Activated T-cell treated with anti-CD3 and anti-CD28 coated beads, Interleukin-2, amount 50 U/mL, for 4 hours (primary cell): ENCODE measurements around the gene MOGAT2. TPM values are rescaled to one million over a fixed set of nuclear protein-coding genes. Genes with fewer than 3 reads are reported as not detected.

Experiments
- ATAC-seq, 2 donors: fragments of 200-7000 bp; cut with Tn5 transposase; one replicate each; pipeline ENCODE4 v1.10.0; 2021
- DNase-seq: peaks from one replicate; pipeline ENCODE4 v3.0.0-alpha.2; 2020
- H3K27me3 Mint-ChIP-seq: one replicate; pipeline ENCODE4 v1.8.0; 2021; ENCODE audit warnings: low read depth, mixed read lengths
- H3K36me3 Mint-ChIP-seq: one replicate; pipeline ENCODE4 v1.8.0; 2022; ENCODE audit warnings: mixed read lengths; ENCODE audit not compliant: insufficient read depth
- H3K4me1 Mint-ChIP-seq: one replicate; pipeline ENCODE4 v1.8.0; 2021; ENCODE audit warnings: low read depth, mixed read lengths
- H3K4me3 Mint-ChIP-seq: one replicate; pipeline ENCODE4 v1.8.0; 2021; ENCODE audit warnings: mild to moderate bottlenecking, moderate library complexity, mixed read lengths
- H3K9me3 Mint-ChIP-seq: one replicate; pipeline ENCODE4 v1.8.0; 2021; ENCODE audit warnings: mixed read lengths
- total RNA-seq, 3 donors: library from RNA; stranded (reverse); gene quantifications; one replicate each; pipeline ENCODE4 v1.2.1, GENCODE V29; 2021

The MOGAT2 gene
- total RNA-seq, 3 donors from 2014 or later: 0.13 TPM; not detected in 2

GRCh38 chr11:75773595-75774353 is 56.1 kb downstream of the MOGAT2 start:
- Mint-ChIP-seq H3K9me3 (no peaks in the 10 kb centered on the region), H3K27me3 (peaks cover 11% of the 10 kb centered on the region), H3K36me3 (no peaks in the 10 kb centered on the region), H3K4me3 (no peak overlapping the region), H3K4me1 (peaks cover 24% of the 10 kb centered on the region)
- DNase-seq (no peak), ATAC-seq (peak in 1 of 2 donors; percentile 36)

GRCh38 chr11:75775056-75775455 is 57.4 kb downstream of the MOGAT2 start:
- Mint-ChIP-seq H3K9me3 (no peaks in the 10 kb centered on the region), H3K27me3 (peaks cover 3% of the 10 kb centered on the region), H3K36me3 (no peaks in the 10 kb centered on the region), H3K4me3 (no peak overlapping the region), H3K4me1 (peaks cover 16% of the 10 kb centered on the region)
- ATAC-seq (no peak), DNase-seq (no peak)

GRCh38 chr11:75776546-75776945 is 58.9 kb downstream of the MOGAT2 start:
- no peaks in the 10 kb centered on the region for H3K36me3 Mint-ChIP-seq
- ATAC-seq (no peak), DNase-seq (no peak)
- H3K27me3 Mint-ChIP-seq: no peaks in the 10 kb centered on the region
- H3K4me1 Mint-ChIP-seq: peaks cover 16% of the 10 kb centered on the region
- H3K4me3 Mint-ChIP-seq: no peak overlapping the region
- no peaks in the 10 kb centered on the region for H3K9me3 Mint-ChIP-seq

- H3K9me3 Mint-ChIP-seq: no peaks in the 10 kb centered on the region
- peaks cover 16% of the 10 kb centered on the region for H3K4me1 Mint-ChIP-seq
- ATAC-seq (peak in 1 of 2 donors; percentile 11), DNase-seq (no peak)
- H3K27me3 Mint-ChIP-seq: no peaks in the 10 kb centered on the region
- H3K4me3 Mint-ChIP-seq: no peak overlapping the region
- no peaks in the 10 kb centered on the region for H3K36me3 Mint-ChIP-seq
Measured at GRCh38 chr11:75777461-75778110, 59.9 kb downstream of the MOGAT2 start.

- peaks cover 11% of the 10 kb centered on the region for H3K4me1 Mint-ChIP-seq
- no peaks in the 10 kb centered on the region for H3K27me3 Mint-ChIP-seq
- H3K9me3 Mint-ChIP-seq: no peaks in the 10 kb centered on the region
- DNase-seq: no peak
- H3K4me3 Mint-ChIP-seq: no peak overlapping the region
- ATAC-seq: no peak
- H3K36me3 Mint-ChIP-seq: no peaks in the 10 kb centered on the region
Measured at GRCh38 chr11:75778962-75779361, 61.3 kb downstream of the MOGAT2 start.

GRCh38 chr11:75779960-75780359 is 62.3 kb downstream of the MOGAT2 start:
- Mint-ChIP-seq H3K27me3 (no peaks in the 10 kb centered on the region), H3K4me1 (peaks cover 11% of the 10 kb centered on the region), H3K4me3 (no peak overlapping the region), H3K9me3 (no peaks in the 10 kb centered on the region), H3K36me3 (no peaks in the 10 kb centered on the region)
- no peak for DNase-seq
- peak in 1 of 2 donors; percentile 14 for ATAC-seq

- Mint-ChIP-seq H3K36me3 (no peaks in the 10 kb centered on the region), H3K9me3 (no peaks in the 10 kb centered on the region), H3K4me1 (peaks cover 11% of the 10 kb centered on the region), H3K27me3 (no peaks in the 10 kb centered on the region), H3K4me3 (no peak overlapping the region)
- DNase-seq: no peak
- ATAC-seq: no peak
Measured at GRCh38 chr11:75780888-75781287, 63.2 kb downstream of the MOGAT2 start.

- Mint-ChIP-seq H3K27me3 (no peaks in the 10 kb centered on the region), H3K36me3 (no peaks in the 10 kb centered on the region), H3K9me3 (no peaks in the 10 kb centered on the region), H3K4me3 (no peak overlapping the region), H3K4me1 (peaks cover 11% of the 10 kb centered on the region)
- ATAC-seq (no peak), DNase-seq (no peak)
Measured at GRCh38 chr11:75781296-75781695, 63.7 kb downstream of the MOGAT2 start.

- Mint-ChIP-seq H3K4me1 (peaks cover 10% of the 10 kb centered on the region), H3K36me3 (no peaks in the 10 kb centered on the region), H3K9me3 (no peaks in the 10 kb centered on the region), H3K27me3 (no peaks in the 10 kb centered on the region), H3K4me3 (no peak overlapping the region)
- no peak for ATAC-seq
- DNase-seq: no peak
Measured at GRCh38 chr11:75781831-75782230, 64.2 kb downstream of the MOGAT2 start.

Other genes starting within 250 kb of the MOGAT2 start
- gene GDPD5, start 191.9 kb upstream of the MOGAT2 start, total RNA-seq: 10 to 100 TPM in 1 of 3 donors, 1 to 10 TPM in 2; 5.4 to 10.9 (median 9.8) TPM
- 10 to 100 TPM; 17.6 to 19.8 (median 17.8) TPM for gene SERPINH1, start 155.6 kb upstream of the MOGAT2 start, total RNA-seq
- not detected for gene MAP6, start 48.8 kb upstream of the MOGAT2 start, total RNA-seq
- gene DGAT2, start 50.9 kb downstream of the MOGAT2 start, total RNA-seq: 1 to 10 TPM; 5.0 to 9.8 (median 5.8) TPM
- 10 to 100 TPM; 14.4 to 15.8 (median 14.5) TPM for gene UVRAG, start 97.4 kb downstream of the MOGAT2 start, total RNA-seq